NCI-H2171 treated with DMSO at 0.1 percent for 48 hours (cell line): ENCODE measurements around the gene ATP8A2.

Experiments used
- DNase-seq: peaks from one replicate; lab custom pipeline; 2025; lab: John Stamatoyannopoulos, UW

ATP8A2 gene

GRCh38 chr13:25630329-25630900, 258.6 kb downstream of the ATP8A2 start:
- no peak for DNase-seq

- DNase-seq = no peak
Measured at GRCh38 chr13:25632166-25632888, 260.6 kb downstream of the ATP8A2 start.

DNA sequence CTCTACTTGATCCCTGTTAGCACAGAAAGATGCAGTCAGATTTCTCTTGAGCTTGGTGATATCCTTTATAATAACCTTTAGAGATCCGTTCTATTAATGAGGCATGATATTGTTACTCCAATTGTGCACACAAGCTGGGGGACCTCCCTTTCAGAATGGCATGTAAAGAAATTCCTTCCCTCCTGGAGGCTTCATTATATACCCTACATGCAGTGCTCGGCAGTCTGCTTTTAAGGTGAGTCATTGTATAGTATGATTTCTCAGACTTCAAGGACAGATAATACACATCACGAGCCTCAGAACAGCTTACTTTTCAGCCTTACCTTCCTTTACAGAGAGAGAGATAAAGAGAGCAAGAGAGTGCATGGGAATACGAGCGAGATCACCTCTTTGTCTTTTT, 261.3 kb downstream of the ATP8A2 start:
- DNase-seq = no peak

DNA sequence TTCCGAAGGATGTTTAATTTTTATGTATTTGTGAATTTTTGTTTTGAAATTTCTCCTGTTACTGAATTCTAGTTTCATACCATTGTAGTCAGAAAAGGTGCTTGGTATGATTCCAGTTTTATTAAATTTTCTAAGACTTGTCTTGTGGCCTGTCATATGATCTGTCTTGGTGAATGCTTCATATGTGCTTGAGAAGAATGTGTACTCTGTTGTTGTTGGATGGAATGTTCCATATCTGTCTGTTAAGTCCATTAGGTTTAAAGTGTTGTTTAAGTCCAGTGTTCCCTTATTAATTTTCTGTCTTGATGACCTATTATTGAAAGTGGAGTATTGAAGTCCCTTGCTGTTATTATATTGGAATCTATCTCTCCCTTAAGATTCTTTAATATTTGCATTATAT, 273.9 kb downstream of the ATP8A2 start:
- DNase-seq = no peak

DNA sequence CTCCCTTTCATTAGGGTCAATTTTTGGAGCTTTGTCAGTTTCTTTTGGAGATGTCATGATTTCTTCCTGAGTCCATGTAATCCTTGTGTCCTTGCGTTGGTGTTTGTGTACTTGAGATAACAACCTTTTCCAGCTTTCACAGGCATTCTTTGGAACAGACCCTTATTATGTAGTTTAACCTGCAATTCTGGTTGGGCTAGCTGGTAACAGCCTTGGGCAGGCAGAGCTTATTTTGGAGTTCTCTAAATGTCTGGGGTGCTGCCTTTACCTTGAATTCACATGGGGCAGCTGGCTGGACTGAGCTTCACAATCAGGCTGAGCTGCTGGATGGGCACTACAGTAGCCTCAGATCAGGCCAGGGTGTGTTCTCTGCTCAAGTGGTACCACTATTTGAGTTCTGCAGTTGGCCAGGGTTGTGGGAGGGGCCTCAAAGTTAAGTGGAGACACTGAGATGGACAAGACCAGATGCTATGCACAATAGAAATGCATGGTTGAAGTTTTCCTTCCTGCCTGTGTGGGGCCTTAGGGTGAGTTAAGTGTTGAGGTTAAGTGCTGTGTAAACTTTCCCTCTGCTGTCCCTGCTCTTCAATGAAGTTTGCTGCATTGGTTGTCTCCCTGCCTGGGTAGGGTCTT, 277.3 kb downstream of the ATP8A2 start:
- DNase-seq = no peak

- DNase-seq = peak; percentile 10
Measured at GRCh38 chr13:25652764-25653163, 281.0 kb downstream of the ATP8A2 start.

- DNase-seq = peak; percentile 83
Measured at GRCh38 chr13:25654322-25654721, 282.5 kb downstream of the ATP8A2 start.

DNA sequence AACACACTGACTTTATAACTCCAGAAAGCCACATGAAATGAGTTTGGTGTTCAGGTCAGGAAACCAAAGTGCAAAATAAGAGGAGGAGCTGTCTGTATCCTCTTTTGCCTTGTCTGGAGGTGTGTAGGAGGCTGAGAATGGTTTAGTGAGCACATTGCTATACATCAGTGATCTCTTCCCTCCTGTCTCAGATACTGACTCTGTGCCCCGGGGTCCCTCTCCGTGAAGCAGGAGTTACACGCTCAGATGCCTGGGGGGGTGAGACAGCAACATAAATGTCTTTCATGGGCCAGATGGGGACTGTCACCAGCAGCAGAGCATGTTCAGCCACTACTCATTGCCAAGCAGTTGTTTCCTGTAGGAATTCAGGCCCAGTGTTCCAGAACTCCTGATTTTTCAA, 285.4 kb downstream of the ATP8A2 start:
- DNase-seq = peak; percentile 18

- peak; percentile 82 for DNase-seq
Measured at GRCh38 chr13:25659091-25659795, 287.5 kb downstream of the ATP8A2 start.

DNA sequence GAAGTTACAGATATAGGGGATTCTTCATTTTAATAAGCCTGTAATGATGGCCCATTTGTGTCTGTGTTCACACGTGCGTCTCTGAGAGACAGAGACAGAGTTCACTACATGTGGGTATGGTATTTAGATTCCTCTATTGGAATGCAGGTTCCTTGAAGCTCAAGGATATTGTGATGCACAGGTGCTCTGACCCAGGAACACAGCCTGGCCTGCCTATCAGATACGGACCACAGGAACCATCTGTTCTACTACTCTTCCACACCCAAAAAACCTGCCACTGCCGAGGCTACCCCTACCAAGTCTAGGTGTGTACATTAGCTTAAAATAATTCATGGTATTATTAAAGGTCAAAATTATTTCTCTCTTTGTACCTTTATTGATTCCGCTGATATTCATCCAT, 289.2 kb downstream of the ATP8A2 start:
- DNase-seq = peak; percentile 35

DNA sequence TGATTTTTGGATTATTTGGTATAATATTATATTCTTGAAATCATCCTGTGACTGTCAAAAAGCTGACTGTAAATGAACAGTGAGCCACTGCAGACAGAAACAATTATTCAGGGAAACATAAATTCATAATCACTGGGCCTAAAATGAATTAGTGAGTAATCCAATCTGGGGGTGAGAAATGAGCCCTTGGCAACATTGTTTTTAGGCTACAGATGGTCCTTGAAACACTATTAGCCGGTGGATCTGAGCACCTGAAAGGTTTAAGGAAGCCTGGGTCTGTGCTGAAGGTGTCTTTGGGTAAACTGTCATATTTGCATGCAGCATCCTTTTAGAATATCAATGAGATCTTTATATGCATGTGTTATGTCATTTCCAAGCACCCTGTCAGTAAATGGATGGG, 290.7 kb downstream of the ATP8A2 start:
- peak; percentile 72 for DNase-seq

DNA sequence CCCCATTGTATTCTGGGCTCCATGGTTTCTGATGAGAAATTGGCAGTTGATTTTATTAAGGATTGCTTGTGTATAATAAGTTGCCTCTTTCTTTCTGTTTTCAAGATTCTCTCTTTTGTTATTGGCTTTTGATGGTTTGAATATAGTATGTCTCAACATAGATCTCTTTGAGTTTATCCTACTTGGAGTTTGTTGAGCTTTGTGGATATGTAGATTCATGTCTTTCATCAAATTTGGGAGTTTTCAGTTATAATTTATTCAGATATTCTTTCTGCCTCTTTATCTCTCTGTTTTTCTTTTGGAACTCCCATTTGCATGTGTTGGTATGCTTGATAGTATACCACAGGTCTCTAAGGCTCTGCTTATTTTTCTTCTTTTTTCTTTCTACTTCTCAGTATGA, 296.6 kb downstream of the ATP8A2 start:
- no peak for DNase-seq

DNA sequence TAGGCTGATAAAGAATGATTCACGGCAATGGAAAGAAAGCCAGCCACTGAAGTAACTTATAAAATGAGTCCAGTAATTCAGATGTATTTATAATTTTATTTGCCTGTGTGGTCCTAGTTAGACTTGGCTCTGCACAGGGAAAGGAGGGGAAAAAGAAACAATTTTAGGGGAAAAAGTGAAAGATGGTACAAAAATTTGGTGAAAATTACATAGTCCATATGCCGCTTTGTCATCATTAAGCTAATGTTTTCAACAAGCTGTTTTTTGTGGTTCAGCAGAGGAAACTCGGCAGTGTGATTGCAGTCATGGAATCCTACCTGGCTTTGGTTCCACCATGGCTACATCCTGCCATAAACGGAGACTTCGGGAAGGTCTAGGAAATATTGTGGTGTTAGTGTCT, 301.9 kb downstream of the ATP8A2 start:
- no peak for DNase-seq

DNA sequence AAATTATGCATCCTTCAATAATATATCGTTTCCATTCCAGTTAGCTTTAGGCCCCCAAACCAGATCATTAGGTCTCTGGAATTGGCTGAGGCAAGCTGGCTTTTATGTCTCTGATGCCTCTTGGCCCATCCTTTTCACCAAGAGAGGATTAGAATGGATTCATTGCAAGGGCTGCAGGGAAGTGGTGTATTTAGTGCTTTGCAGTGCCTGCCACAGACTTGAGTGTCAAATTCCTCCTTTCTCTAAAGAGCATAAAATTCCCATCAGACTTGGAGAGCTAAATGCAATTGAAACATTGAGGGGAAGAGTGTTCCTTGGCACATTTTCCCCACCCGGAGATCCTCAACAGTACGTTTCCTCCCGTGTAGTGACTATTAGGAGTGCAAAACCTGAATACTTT, 302.6 kb downstream of the ATP8A2 start:
- no peak for DNase-seq

DNA sequence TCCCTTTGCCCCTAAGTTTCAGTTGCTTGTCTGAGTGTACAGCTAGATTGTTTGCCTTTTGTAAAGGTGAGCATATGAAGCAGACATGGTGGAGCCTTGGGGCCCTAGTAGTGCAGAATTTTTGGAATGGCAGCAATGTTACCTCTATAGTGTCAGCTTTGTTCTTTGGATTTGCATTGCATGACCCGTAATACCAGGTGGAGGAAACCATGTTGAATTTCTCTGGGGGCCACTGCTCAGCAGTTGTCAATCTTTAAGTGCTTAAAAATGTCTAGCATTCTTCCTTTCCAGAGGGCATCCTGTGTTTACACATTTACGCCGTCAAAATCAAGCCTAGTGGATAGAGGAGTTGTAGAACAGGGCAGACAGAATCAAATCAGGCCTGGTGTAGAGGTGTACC, 303.3 kb downstream of the ATP8A2 start:
- DNase-seq = no peak

- DNase-seq = no peak
Measured at GRCh38 chr13:25677956-25678355, 306.2 kb downstream of the ATP8A2 start.

- DNase-seq = peak; percentile 6
Measured at GRCh38 chr13:25678398-25678797, 306.6 kb downstream of the ATP8A2 start.

DNA sequence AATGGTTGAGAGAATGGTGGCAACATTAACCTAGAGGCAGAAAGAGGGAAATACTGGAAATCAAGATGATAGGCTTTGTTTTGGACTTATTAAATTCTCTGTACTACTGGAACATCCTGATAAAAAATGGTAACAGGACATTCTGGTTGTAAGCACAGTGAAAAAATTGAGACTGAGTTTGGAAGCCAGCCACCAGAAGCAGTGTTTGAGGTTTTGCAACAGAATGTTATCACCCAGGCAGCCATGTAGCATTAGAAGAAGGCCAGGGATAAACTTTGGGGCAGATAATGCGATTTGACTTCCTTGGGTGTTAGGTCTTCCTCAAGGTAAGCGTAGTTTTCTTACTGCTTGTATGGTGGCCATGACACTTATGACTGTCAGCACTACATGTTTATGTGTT, 307.4 kb downstream of the ATP8A2 start:
- DNase-seq = no peak

GRCh38 chr13:25679936-25680335, 308.2 kb downstream of the ATP8A2 start:
- no peak for DNase-seq

GRCh38 chr13:25682276-25682675, 310.5 kb downstream of the ATP8A2 start:
- peak; percentile 4 for DNase-seq

DNA sequence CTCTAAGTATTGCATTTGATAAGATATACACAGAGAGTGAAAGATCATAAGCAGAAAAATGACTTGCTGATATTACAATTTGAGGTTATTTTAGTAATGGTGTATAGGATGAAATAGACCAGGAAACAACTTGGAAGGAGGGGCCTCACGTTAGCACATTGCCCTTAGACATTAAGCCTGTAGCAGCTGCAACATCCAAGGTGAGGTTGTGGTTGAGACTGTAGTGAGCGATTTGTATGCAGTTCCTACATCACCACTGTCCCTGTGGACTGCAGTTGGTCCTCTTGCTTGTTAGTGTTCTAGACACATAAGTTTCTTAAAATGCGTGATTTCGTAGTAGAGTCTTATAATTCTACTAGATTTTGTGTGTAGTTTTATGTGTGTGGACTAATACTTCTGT, 311.3 kb downstream of the ATP8A2 start:
- DNase-seq = no peak

DNA sequence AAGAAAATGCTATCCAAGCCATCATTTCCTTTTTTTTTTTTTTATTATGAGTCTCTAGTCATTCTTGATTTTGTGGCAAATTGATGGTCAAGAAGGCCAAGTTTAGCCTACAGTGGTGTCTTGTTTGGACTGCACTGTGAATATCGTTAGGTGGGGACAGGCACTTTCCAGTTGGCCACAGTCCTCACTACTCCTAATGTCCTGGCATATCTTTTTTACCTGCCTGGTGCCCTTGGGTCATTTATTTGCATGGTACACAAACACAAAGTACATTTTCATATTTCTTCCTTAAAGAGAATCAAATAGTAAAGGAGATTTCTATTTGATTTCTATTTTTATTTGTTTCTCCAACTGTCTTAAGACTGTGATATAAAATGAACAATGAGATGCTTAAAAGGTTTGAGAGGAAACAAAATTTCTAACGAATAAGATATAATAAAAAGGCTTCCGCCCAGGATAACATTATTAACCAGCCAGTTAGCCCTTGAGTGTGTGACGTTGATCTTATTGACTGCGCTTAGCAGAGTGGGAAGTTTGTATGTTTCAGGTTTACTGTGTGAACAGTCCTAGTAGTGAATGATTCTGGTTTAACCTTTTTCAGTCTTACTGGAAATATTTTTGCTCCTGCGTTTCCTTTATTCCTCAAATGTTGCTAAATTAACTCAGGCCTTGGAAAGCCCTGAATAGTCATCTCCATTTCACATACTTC, 312.0 kb downstream of the ATP8A2 start:
- no peak for DNase-seq
